CD4-positive, alpha-beta T cell treated with Interleukin-6 at 100 ng/mL for 8 hours (primary cell): Measurements from ENCODE around the gene SLC22A23.

Experiments used
- DNase-seq: peaks from one replicate; pipeline ENCODE4 v3.0.0-alpha.2; 2020; ENCODE audit warnings: mixed read lengths, low spot score

Gene SLC22A23

DNA sequence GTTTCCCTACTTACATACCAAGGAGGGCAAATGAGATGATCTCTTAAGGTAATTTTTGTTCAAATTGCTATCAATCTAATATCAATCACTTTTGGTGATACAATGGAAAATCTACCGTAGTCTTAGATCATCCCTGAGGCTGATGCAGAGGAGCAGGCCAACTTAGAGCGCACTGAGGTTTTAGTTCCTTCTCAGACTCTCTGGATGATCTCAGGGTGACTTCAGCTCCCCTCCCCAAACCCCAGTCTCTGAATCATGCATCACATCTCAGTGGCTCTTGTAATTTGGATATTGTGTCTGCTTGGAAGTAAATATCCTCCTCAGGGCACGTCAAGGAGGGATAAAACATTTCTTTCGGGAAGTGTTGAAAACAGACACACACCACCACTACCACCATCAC lies 235.3 kb downstream of the SLC22A23 start:
- no peak for DNase-seq

DNA sequence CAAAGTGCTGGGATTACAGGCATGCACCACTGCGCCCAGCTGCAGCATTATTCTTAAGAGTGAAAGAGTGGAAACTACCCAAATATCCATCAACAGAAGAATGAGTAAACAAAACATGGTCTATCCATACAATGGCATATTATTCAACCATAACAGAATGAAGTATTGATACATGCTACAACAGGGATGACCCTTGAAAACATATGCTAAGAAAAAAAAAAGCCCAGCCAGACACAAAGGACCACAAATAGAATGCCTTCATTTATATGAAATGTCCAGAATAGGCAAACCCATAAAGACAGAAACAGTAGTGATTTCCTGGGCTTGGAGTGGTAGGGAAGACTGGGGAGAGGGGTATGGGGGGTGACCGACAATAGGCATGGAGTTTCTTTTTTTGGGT lies 236.5 kb downstream of the SLC22A23 start:
- DNase-seq, result no peak
